ENCODE measurements around the gene PTBP2.

Gene PTBP2

GRCh38 chr1:96721416-96722160, at the start of gene PTBP2:
Gene PTBP2, plus strand, starts transcription at chr1:96721784. Its CDS starts 81 bp downstream, at chr1:96721865.
- DNase-seq = peak; percentile 88

GRCh38 chr1:96674915-96675314, 46.7 kb upstream of the PTBP2 start:
- DNase-seq = no peak

GRCh38 chr1:96682056-96682455, 39.5 kb upstream of the PTBP2 start:
- DNase-seq = no peak

GRCh38 chr1:96683931-96684330, 37.7 kb upstream of the PTBP2 start:
- DNase-seq = no peak

- DNase-seq = no peak
Observed at GRCh38 chr1:96684744-96685143, 36.8 kb upstream of the PTBP2 start.

GRCh38 chr1:96688767-96689166, 32.8 kb upstream of the PTBP2 start:
- DNase-seq = no peak

GRCh38 chr1:96695954-96696353, 25.6 kb upstream of the PTBP2 start:
- no peak for DNase-seq

GRCh38 chr1:96698342-96698983, 23.1 kb upstream of the PTBP2 start:
- DNase-seq = no peak

- DNase-seq = no peak
Observed at GRCh38 chr1:96703186-96703585, 18.4 kb upstream of the PTBP2 start.

GRCh38 chr1:96707023-96707422, 14.6 kb upstream of the PTBP2 start:
- DNase-seq = no peak

- DNase-seq = no peak
Observed at GRCh38 chr1:96708482-96708881, 13.1 kb upstream of the PTBP2 start.

- DNase-seq = no peak
Observed at GRCh38 chr1:96710708-96711477, 10.7 kb upstream of the PTBP2 start.

GRCh38 chr1:96713649-96714048, 7.9 kb upstream of the PTBP2 start:
- no peak for DNase-seq

- no peak for DNase-seq
Observed at GRCh38 chr1:96714881-96715280, 6.7 kb upstream of the PTBP2 start.

- DNase-seq = no peak
Observed at GRCh38 chr1:96715482-96715881, 6.1 kb upstream of the PTBP2 start.

GRCh38 chr1:96721053-96721415, 550 bp upstream of the PTBP2 start:
- no peak for DNase-seq

- no peak for DNase-seq
Observed at GRCh38 chr1:96722161-96722922, 758 bp downstream of the PTBP2 start.

- no peak for DNase-seq
Observed at GRCh38 chr1:96722958-96723357, 1.4 kb downstream of the PTBP2 start.

- no peak for DNase-seq
Observed at GRCh38 chr1:96723377-96723776, 1.8 kb downstream of the PTBP2 start.

- DNase-seq = no peak
Observed at GRCh38 chr1:96723936-96724335, 2.4 kb downstream of the PTBP2 start.

GRCh38 chr1:96727860-96728259, 6.3 kb downstream of the PTBP2 start:
- no peak for DNase-seq

- no peak for DNase-seq
Observed at GRCh38 chr1:96730574-96731298, 9.2 kb downstream of the PTBP2 start.
